Measurements from ENCODE around the gene MBL2. TPM values are rescaled to one million over a fixed set of nuclear protein-coding genes. Genes with fewer than 3 reads are reported as not detected.

The MBL2 gene
- total RNA-seq, 1 experiment from 2014 or later, result not detected

DNA sequence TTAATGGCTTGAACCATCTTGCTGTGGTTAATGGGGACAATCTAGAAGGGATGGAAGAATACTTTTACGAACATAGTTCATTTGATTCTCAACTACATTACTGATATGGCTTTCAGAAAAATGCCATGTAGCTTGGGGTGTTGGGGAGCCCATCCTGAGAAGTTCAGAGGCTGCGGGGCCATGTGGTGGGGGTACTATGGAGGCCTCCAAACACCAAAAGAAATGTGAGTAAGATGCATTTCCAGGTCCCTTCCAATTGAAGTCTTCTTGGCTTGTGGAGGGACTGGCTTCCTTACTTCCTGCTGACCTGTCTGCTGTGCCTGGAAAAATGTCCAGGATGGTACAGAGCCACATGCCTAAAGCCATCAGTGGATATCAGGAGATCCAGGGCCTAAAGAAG lies 1.6 kb upstream of the MBL2 start:
- DNase-seq (ENCODE audit: low spot score), result no peak

DNA sequence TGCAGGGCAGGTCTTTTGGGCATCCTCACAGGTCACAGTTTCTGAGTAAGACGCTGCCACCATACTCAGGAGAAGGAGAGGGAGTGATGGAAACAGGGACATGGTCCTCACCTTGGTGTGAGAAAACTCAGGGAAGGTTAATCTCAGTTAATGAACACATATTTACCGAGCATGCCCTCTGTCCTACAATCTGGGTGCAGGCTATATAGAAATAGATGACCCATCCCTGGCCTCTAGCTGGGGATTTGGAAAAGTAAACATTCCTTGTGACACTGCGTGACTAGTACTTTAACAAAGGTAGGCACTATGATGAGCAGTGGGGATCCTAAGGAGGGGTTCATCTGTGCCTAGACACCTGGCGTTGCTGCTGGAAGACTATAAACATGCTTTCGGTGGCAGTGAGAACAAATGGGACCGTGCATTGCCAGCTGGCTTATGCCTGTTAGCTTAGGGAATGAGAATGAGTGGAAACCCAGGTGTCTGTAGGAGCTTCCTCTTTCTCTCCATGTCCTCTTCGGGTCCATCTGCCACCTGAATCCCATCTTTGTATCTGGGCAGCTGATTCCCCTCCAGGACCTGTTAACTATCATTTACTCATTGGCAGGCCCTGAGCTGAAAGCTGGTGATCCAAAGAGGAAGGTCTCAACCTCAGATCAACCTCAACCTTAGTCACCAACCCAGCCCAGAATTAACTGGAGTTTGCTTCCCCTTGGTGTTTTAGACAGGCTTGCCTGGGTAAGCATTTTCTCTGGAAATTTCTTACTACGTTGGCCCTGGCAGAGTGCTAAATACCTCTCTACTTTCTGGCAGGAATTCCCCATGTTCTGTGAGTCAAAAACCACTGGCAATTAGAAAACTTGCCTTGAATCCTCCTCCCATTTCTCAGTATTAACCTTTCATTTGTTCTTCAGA lies 794 bp downstream of the MBL2 start:
- peak; percentile 10 for DNase-seq (ENCODE audit: low spot score)

DNA sequence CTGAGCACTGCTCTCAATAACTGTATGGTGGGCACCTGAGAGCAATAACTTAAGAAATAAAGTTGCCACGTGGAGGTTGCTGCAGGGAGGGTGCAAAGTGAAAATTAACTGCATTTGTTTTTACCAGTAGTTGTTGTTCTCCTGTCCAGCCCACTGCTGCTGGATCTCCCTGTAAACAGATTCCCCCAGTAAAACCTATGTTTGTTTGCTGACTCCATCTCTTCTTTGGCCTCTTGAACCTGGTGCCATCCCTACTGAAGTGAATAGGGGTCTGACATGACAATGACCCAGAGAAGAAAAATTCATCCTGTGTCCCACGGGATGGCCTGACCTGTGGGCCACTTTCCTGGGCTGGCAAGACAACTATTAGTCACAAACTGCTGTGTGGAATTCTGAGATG lies 1.7 kb downstream of the MBL2 start:
- DNase-seq (ENCODE audit: low spot score), result no peak

DNA sequence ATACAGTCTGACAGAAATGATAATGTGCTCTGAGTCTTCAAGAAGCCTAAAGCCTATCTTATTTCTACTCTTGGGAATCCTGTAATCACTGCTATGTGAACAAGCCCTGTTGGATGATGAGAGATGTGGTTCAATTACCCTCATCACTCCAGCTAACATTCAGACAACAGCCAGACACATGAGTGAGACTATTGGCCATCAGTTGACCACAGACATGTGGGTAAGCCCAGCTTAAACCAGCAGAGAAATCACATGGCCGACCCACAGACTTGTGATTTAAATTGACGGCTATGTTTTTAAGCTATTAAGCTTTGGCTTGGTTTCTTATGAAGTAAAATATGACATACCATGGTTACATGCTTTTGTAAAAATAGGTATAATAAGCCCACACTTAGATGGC lies 2.6 kb downstream of the MBL2 start:
- DNase-seq (ENCODE audit: low spot score), result no peak

DNA sequence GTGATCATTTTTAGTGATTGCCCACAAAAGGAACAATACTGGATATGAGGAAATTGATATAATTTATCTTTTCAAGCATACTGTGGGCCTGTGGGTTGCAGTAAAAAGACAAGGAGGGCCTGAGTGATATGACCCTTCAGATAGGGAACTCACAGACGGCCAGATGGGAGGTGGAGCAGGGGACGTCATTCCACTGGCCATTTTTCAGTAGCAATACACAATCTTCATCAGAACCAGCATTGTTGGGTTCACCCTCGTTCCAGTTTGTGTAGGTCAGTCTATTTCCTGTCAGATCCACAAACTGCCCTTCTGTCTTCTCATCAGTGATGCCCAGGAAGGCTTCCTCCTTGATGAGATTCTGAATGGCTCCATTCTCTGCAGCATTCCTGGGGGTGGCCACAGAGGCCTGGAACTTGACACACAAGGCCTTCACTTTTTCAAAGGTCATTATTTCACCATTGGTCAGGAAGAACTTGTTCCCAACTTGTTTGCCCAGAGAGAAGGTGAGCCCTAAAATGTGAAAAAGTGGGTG lies 4.5 kb downstream of the MBL2 start:
- no peak for DNase-seq (ENCODE audit: low spot score)

DNA sequence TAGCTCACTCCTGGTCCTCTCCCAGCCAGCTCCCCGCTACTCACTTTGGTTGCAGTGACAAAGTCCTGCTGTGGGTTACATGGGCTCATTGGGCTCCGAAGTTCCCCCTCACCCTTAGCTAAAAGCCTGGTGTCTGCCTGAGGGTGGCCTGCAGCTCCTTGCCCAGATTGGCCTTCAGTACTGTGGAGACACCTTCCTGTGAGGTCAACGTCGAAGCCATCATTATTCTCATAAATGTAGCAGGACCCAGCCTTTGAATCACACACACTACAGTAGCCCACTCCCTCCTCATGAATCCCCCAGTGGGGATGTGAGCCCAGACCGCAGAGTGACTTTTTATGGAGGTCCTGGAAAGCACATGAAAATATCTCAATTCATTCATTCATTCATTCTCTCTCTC lies 10.5 kb downstream of the MBL2 start:
- no peak for DNase-seq (ENCODE audit: low spot score)

DNA sequence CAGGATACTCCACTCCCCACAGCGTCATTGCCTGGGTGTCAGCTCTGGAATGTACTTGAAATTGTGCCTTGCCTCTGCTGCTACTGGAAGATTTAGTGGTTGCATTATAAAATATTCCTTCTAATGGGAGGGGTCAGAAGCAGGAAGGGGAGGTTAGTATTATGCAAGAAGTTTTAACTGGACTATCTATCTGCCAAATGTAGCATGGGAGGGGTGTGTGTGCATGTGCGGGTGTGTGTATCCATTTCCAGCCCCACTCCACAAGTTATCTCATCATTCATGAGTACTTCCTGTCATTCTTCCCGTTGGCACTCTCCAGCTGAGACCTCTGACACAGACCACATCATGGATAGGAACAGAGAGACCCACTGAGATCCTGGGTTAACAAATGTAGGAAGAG lies 13.4 kb downstream of the MBL2 start:
- no peak for DNase-seq (ENCODE audit: low spot score)

DNA sequence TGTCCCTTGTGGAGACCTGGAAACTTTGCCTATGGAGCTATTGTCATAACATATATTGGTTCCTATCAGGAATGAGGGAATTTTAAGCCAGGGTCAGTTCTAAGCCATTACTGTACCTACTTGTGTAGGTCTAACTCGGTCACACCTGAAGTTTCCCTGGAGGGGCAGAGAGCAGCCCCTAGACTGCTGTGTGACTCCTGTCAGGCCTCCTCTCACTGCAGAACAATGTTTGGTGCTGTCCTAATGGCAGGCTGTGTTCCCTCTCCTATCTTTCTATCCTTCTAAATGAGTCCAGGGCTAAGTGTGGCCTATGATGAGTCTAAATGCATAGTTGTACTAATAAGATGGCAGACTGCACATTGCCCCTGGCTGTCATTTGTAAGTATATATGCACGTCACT lies 14.2 kb downstream of the MBL2 start:
- DNase-seq (ENCODE audit: low spot score), result no peak

DNA sequence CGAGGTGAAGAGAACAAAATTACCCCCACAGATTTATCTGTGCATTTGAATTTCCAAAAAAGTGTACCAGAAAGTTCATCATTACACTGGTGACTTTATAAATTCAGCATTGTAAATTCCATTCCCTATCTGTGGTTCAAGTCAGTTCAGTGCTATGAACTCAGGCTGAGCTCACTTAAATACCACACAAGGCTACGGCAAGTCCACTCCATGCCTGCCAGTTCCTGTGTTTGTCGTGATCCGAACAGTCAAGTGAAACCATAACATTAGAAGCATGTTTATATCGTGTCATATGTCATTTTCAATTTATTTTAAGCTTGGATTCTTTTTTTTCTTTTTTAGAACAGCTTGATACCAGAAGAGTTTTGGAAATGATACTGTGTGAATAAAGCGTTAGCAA lies 14.8 kb downstream of the MBL2 start:
- no peak for DNase-seq (ENCODE audit: low spot score)

DNA sequence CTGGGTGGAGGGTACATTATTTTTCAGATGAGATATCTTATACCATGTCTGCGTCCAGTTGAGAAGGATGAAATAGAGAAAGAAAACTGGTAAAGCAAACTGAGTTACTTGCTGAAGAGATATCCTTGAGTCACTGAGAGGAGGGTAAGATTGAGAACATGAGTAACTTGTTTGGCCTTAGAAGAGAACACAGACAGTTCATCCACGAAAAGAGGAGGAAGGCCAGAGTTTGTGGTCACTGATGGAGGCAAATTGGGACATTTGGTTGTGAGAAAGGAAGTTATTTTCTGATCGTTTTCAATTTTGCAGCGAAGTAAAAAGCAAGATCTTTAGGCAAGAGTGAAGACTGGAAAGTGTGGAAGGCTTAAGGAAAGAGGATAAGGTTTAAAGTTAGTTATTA lies 15.6 kb downstream of the MBL2 start:
- DNase-seq (ENCODE audit: low spot score), result no peak

DNA sequence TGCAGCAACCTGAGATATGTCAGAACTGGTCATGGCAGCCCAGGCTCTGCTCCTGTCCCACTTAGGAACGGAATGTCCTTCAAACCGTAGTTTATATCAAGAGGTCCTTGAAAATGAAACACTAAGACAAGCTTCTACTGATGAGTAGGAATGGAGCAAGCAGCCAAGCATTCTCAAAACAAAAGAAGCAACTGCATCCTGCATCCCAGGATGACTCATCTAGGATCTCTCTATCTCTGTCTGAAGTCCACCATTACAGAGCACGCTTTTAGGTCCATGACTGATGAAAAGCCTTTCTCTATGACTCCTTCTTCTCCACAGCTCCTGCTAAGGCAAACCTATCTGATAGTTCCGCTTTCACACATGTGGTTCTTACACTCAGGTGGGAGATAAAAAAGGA lies 16.3 kb downstream of the MBL2 start:
- no peak for DNase-seq (ENCODE audit: low spot score)

DNA sequence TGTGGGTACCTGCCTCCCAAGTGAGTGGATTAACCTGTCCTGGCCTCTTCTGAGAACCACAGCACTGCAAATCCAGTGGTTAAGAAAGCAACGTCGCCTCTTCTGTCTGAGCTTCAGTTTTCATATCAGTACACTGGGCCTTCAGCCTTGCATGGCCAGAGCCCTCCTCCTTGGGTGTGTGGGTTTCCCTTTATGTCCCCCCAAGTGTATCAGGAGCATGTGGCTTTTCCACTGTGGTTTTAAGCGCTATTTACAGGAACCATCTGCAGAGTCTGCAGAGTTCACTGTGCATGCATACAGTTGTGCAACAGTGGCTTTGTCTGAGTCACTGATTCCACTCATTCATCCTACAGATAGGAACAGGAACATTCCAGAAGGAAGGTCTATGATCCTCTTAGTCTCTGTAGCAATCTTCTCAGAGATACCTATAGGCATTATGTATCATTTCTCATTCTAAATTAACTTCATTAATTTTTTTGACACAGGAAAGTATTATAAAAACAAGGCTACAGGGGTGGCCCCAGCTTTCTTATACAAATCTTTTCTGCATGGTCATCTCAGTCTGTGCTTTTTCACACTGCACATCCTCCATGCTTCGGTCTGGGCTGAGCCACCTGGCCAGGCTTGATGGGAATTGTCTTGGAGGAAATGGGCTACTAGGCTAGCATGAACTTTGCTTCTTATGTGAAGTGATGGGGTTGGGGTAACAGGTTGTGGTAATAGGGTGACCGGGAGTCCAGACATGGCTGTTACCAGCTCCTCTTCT lies 17.1 kb downstream of the MBL2 start:
- peak; percentile 30 for DNase-seq (ENCODE audit: low spot score)

DNA sequence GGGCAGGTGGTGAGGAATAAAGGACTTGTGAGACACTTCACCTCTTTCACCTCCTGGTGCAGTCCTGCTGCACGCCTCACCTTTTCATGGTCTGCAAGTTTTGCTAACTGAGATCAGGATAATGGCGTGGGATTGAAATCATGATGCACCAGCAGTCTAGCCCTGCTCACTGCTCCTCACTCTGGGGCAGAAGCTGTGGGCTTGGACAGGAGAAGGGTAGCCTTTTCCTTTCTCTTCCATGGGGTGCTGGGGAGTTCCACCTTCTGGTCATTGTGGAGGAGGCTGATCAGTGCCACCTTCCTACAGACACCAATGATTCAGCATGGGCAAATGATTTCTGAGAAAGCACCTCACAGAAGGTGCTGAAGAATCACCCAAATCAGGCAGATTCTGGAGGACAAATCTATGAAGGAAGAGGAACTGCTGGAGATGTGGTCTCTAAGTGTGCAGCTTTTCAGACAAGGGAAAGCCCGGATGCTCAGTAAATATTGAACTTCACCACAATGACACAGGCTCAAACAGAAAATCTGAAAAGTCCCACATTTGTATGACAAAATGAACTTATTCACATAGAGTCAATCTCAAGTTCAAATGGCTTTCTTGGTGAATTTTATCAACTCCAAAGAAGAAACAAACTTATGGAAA lies 19.7 kb downstream of the MBL2 start:
- no peak for DNase-seq (ENCODE audit: low spot score)

DNA sequence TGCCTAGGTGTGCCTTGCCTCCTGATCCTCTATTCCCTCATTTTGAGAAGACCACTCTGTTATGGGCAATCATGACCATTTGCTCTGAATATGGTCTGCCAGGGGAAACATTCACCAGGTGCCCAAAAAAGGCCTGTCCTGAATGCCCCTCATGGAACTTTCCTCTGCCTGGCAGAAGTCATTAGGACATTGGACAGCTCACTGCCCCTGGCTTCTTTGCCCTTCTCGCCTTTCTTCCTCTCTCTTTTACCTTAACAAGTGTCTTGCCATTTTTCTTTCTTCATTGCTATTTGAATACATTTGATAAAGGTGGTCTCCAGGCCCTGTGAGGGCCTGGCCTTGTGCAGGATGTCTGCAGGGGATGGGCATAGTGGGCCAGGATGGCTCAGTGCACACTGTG lies 20.3 kb downstream of the MBL2 start:
- no peak for DNase-seq (ENCODE audit: low spot score)

DNA sequence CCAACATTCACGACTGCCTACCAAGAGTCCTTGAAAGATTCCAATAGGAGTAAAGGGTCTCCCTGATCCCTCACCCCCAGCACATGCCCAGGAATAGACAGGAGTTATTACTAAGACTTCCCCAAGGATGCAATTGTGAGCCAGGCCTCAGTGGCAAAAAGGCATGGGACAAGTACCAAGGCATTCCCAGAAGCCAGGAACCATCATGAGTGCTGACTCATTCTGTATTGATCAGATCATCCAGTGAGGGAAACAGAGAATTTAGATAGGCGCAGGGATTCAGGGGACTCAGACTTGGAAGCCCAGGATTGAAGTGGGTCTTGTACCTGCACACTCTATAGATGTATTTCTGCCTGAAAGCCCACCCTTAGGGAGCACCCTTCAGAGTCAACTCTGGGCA lies 21.2 kb downstream of the MBL2 start:
- DNase-seq (ENCODE audit: low spot score), result no peak

DNA sequence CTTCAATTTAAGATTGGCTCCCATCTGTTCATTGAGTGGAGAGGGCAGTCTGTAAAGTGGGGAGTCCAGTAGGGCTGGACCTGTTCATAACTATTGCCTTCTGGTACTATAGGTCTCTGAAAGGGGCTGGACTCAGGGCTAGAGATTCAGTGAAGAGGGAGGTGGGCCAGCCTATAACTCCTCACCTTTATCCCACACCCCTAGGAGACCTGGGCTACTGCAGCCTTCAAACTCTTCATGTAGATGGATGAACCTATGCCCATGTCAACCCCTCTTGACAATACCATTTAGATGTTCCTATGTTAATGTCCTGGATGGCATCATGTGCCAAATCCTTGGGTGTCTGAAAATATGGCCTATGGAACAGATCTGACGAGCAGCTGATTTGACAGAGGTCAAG lies 22.0 kb downstream of the MBL2 start:
- DNase-seq (ENCODE audit: low spot score), result no peak

DNA sequence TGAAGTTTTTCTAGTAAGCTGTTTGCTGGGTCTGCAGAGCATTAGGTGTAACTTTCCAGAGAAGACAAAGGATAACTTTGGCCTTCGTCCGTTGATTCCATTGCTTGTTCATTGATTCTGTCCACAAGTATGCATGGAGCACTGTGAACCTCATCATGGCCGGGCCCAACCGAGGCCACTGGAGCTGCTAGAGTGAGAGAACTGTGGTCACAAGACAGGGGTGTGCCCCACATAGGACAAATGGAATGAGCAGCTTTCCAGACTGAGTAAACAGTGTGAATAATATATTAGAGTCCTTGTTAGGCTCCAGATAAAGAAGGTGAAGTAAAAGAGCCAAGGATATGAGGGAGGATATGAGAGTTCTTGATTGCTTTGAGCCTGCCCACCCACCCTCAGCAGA lies 24.9 kb downstream of the MBL2 start:
- DNase-seq (ENCODE audit: low spot score), result no peak

DNA sequence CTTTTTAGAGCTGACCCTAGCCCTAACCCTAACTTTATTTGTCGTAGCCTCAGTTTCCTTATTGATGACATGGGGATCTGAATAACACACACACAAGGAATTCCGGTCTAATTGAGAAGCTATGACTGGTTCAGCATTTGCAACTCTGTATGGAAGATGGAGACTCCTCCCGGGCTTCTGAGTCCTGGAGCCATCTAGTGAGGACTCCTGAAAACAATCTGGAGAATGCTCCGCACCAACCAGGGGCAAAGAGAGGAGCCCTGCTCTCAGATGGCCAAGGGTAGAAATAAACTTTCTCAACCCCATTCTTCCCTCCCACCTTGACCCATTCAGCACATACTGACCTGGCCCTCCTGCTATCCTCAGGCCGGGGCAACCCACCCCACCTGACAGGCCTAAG lies 26.4 kb downstream of the MBL2 start:
- no peak for DNase-seq (ENCODE audit: low spot score)

DNA sequence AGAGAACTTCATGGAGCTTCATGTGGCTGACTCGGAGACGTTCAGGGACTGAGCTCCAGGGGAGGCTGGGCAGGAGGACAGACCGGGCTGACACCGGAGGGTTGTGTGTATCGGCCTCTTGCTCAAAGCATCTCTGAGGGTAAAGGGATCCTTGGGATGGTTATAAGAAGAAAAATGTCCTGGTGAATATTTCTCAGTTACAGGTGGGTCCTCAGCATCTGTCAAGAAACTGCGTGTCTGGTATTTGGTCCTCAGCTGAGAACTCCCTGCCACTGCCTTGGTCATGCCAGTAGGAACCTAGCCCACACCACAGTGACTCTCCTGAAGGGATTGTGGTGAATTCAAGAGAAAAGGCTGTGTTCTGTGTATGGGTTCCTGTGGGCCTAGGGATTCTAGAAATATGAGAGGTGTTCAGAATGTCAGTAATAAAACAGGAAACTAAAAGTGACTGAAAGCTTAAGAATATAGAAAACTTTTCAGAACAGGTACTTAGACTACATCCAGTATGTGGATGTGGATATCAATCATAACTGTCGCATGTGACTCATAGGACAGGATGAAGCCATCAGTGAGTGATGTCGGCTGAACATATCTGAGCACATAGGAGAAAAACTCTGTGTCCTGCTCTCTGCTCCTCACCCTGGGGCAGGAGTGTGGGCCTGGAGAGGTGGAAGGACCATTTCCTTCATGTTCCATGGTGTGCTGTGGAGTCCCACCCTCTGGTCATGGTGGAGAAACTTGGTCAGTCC lies 28.4 kb downstream of the MBL2 start:
- no peak for DNase-seq (ENCODE audit: low spot score)

DNA sequence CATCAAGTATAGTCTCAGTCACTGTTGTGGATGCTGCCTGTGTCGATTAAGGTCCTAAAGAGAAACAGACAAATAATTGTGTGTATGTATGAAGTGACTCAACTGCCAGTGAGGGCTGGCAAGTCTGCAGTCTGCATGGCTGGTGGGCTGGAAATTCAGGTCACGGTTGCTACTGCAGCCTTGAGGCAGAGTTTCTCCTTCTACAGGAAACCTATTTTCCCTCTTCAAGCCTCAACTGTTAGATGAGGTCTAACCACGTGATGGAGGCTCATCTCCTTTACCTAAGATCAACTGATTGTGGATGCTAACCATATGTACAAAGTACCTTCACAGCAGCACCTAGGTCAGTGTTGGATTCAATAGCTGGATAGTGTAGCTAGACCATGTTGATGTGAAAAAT lies 29.9 kb downstream of the MBL2 start:
- no peak for DNase-seq (ENCODE audit: low spot score)

DNA sequence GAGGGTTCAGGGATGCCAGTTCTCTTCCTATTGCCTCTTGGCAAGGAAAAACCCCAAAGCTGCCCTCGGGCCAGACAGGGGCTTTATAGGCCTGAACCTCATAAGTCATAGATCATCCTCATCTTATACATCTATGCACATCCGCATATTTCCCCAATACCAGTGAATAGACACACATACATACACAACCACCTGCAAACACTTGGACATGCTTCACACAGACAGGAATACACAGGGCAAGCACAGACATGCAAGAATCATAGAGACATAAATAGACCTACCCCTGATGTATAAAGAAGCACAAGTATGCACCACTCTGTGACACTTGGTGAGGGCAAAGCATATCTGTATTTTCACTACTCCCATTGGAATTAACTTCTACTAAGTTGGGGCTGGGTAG lies 30.7 kb downstream of the MBL2 start:
- DNase-seq (ENCODE audit: low spot score), result no peak

All from A172 (cell line).